ENCODE measurements around the gene CACNA1I.

Gene CACNA1I

GRCh38 chr22:39693943-39694500 is 123.5 kb downstream of the CACNA1I start:
- Histone ChIP-seq H3K4me1 (ENCODE audit: insufficient read depth, low read length) (peaks cover 5% of the 10 kb centered on the region; the same call in 1 of the 2 replicates), H3K4me3 (ENCODE audit: low read length) (no peak overlapping the region), H3K9me3 (ENCODE audit: insufficient read depth, low read depth, low read length) (no peaks in the 10 kb centered on the region), H3K27me3 (ENCODE audit: insufficient read depth, low read length) (no peaks in the 10 kb centered on the region), H3K9ac (ENCODE audit: low read depth, low read length) (no peak overlapping the region), H3K36me3 (ENCODE audit: insufficient read depth, low read length) (no peaks in the 10 kb centered on the region), H3K27ac (ENCODE audit: low read depth, low read length) (no peak overlapping the region)
- WGBS: 85% methylated on average over 14 of the region's 14 CpGs

GRCh38 chr22:39697790-39698430 is 127.4 kb downstream of the CACNA1I start:
- 92% methylated on average over 14 of the region's 14 CpGs for WGBS
- no peak overlapping the region for H3K9ac ChIP-seq (ENCODE audit: low read depth, low read length)
- no peaks in the 10 kb centered on the region for H3K4me1 ChIP-seq (ENCODE audit: insufficient read depth, low read length)
- H3K36me3 ChIP-seq (ENCODE audit: insufficient read depth, low read length): no peaks in the 10 kb centered on the region
- no peaks in the 10 kb centered on the region for H3K27me3 ChIP-seq (ENCODE audit: insufficient read depth, low read length)
- no peak overlapping the region for H3K4me3 ChIP-seq (ENCODE audit: low read length)
- H3K9me3 ChIP-seq (ENCODE audit: insufficient read depth, low read depth, low read length): no peaks in the 10 kb centered on the region
- no peak overlapping the region for H3K27ac ChIP-seq (ENCODE audit: low read depth, low read length)

DNA sequence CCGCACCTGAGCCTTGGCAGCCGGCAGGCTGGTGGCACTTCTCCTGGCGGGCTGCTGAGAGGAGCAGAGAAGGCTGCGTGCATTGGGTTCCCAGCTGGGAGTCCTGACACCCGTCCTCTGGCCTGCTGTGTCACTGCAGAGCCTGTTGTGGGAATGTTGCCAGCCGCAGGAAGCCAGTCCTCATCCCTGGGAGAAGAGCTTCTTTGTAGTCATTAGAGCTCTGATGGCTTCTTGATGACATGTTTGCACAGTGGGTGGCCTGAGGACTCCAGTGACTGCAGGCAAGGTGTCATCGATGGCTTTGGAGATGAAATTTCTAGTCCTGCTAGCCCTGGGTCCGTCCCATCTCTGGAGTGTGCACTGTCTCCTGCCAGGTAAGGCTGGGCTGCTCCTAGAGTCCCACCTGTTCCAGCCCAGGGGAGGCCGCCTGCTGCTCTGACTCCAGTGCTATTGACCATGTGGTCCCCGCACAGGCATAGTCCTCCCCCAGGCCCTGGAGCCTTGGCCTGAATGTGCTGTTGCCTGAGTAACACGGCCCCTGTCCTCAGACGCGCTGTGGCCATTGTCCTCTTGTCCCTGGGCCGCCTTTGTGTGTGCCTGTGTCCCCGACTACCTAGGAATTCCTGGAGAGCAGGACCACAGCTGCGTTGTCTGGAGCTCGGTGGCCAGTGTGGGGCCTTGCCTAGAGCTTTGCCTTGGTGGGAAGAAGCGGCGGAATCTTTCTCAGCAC is 129.2 kb downstream of the CACNA1I start:
- Histone ChIP-seq H3K9me3 (ENCODE audit: insufficient read depth, low read depth, low read length) (no peaks in the 10 kb centered on the region), H3K36me3 (ENCODE audit: insufficient read depth, low read length) (no peaks in the 10 kb centered on the region), H3K27ac (ENCODE audit: low read depth, low read length) (no peak overlapping the region), H3K9ac (ENCODE audit: low read depth, low read length) (no peak overlapping the region), H3K4me1 (ENCODE audit: insufficient read depth, low read length) (no peaks in the 10 kb centered on the region), H3K27me3 (ENCODE audit: insufficient read depth, low read length) (no peaks in the 10 kb centered on the region), H3K4me3 (ENCODE audit: low read length) (no peak overlapping the region)
- 89% methylated on average over 19 of the region's 19 CpGs for WGBS

DNA sequence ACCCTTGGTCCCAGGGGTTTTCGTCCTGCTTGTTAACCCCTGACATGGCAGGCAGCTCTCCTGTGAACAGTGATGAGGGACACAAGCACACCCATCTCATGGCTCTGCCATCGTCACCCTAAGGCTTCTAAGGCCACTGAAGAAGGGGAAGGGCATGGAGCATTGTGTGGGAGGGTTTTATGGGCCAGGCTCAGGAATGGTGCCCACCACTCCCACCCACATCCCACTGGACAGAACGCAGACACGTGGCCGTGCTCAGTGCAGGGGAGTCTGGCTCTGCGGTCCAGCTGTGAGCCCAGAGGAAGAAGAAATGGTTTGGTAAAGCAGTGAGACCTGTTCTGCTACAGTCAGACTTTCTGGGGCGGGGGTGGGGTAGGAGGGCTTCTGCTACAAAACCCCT is 130.0 kb downstream of the CACNA1I start:
- Histone ChIP-seq H3K9me3 (ENCODE audit: insufficient read depth, low read depth, low read length) (no peaks in the 10 kb centered on the region), H3K36me3 (ENCODE audit: insufficient read depth, low read length) (no peaks in the 10 kb centered on the region), H3K4me3 (ENCODE audit: low read length) (no peak overlapping the region), H3K27ac (ENCODE audit: low read depth, low read length) (no peak overlapping the region), H3K9ac (ENCODE audit: low read depth, low read length) (no peak overlapping the region), H3K4me1 (ENCODE audit: insufficient read depth, low read length) (no peaks in the 10 kb centered on the region), H3K27me3 (ENCODE audit: insufficient read depth, low read length) (no peaks in the 10 kb centered on the region)
- WGBS: 97% methylated on average over 7 of the region's 7 CpGs

DNA sequence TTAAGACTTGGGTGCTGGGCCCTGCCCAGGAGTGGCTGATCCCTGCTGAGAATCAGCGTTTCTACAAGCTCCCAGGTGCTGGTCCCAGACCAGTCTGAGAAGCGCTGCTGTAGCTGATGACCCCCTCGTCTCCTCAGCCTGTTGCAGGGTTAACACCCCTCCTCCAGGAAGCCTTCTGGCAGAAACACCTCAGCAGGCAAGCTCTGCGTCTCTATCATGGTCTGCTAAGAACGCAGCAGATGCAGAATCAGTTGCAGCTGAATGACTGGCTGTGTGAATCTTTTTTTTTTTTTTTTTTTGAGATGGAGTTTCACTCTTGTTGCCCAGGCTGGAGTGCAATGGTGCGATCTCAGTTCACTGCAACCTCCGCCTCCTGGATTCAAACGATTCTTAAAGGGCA is 132.5 kb downstream of the CACNA1I start:
- Histone ChIP-seq H3K27me3 (ENCODE audit: insufficient read depth, low read length) (no peaks in the 10 kb centered on the region), H3K4me1 (ENCODE audit: insufficient read depth, low read length) (no peaks in the 10 kb centered on the region)

DNA sequence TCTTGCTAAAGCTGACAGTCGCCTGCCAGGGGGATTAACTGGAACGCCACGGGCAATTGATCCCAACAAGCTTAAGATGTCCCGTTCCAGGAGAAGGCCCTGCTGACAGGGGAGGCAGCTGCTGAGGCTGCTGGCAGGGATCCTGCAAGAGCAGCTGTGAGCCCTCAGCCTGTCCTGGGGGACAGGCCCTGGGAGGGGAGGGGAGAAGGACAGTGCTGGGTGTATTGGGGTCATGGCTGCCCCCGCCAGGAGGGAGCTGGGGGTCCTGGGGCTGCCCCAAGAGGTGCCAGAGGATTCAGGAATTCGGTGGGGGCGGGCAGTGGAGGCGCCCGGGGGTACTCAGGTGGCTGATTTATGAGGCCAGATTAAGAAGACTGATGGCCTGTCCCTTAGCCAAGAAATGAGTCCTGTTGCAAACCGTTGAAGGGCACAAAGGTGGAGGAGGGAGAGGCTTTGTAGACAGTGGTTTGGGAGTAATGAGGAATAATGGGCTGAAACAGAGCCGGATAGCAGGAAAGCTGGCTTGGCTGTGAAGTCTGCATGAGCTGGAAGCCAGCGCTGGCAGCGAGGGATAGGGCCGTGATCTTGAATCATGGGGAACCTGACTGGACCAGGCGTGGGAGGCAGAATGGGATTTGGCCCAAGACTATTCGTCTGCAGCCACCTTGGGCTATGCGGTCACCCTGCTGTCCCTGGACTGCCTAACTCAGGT is 133.5 kb downstream of the CACNA1I start:
- Histone ChIP-seq H3K27me3 (ENCODE audit: insufficient read depth, low read length) (no peaks in the 10 kb centered on the region), H3K27ac (ENCODE audit: low read depth, low read length) (no peak overlapping the region), H3K9me3 (ENCODE audit: insufficient read depth, low read depth, low read length) (no peaks in the 10 kb centered on the region), H3K36me3 (ENCODE audit: insufficient read depth, low read length) (no peaks in the 10 kb centered on the region), H3K9ac (ENCODE audit: low read depth, low read length) (no peak overlapping the region), H3K4me3 (ENCODE audit: low read length) (no peak overlapping the region), H3K4me1 (ENCODE audit: insufficient read depth, low read length) (no peaks in the 10 kb centered on the region)
- 86% methylated on average over 17 of the region's 17 CpGs for WGBS

More for the DNA sequence above, 132.5 kb downstream of the CACNA1I start:
- H3K27ac ChIP-seq (ENCODE audit: low read depth, low read length): no peak overlapping the region
- no peaks in the 10 kb centered on the region for H3K36me3 ChIP-seq (ENCODE audit: insufficient read depth, low read length)
- no peak overlapping the region for H3K9ac ChIP-seq (ENCODE audit: low read depth, low read length)
- no peak overlapping the region for H3K4me3 ChIP-seq (ENCODE audit: low read length)
- no peaks in the 10 kb centered on the region for H3K9me3 ChIP-seq (ENCODE audit: insufficient read depth, low read depth, low read length)
- 78% methylated on average over 8 of the region's 8 CpGs for WGBS

DNA sequence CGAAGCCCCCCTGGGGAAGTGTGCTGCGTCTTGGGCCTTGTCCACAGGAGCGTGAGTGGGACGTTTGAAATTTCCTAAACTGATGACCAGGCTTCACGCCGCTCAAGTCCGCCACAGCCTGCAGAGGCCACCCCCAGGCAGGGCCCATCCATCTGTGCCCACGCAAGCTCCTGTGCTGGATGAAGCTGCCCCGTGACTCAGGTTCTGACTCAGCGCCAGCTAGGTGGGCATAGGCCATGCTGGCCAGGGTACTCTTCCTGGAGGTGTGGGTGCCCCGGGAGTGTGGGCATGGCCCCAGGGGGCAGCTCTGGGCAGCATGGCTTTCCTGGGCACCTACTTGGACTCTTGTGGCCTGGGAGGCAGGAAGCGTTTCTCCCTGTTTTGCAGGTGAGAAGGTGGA is 134.8 kb downstream of the CACNA1I start:
- Histone ChIP-seq H3K27me3 (ENCODE audit: insufficient read depth, low read length) (no peaks in the 10 kb centered on the region), H3K4me1 (ENCODE audit: insufficient read depth, low read length) (no peaks in the 10 kb centered on the region), H3K9me3 (ENCODE audit: insufficient read depth, low read depth, low read length) (no peaks in the 10 kb centered on the region), H3K4me3 (ENCODE audit: low read length) (no peak overlapping the region), H3K36me3 (ENCODE audit: insufficient read depth, low read length) (no peaks in the 10 kb centered on the region), H3K27ac (ENCODE audit: low read depth, low read length) (no peak overlapping the region), H3K9ac (ENCODE audit: low read depth, low read length) (no peak overlapping the region)
- 95% methylated on average over 12 of the region's 12 CpGs for WGBS

GRCh38 chr22:39706376-39707140 is 136.0 kb downstream of the CACNA1I start:
- no peak overlapping the region for H3K9ac ChIP-seq (ENCODE audit: low read depth, low read length)
- WGBS: 70% methylated on average over 27 of the region's 27 CpGs
- H3K4me3 ChIP-seq (ENCODE audit: low read length): no peak overlapping the region
- no peaks in the 10 kb centered on the region for H3K9me3 ChIP-seq (ENCODE audit: insufficient read depth, low read depth, low read length)
- peaks cover under 1% of the 10 kb centered on the region; the same call in 1 of the 2 replicates for H3K27me3 ChIP-seq (ENCODE audit: insufficient read depth, low read length)
- H3K36me3 ChIP-seq (ENCODE audit: insufficient read depth, low read length): no peaks in the 10 kb centered on the region
- H3K27ac ChIP-seq (ENCODE audit: low read depth, low read length): no peak overlapping the region
- no peaks in the 10 kb centered on the region for H3K4me1 ChIP-seq (ENCODE audit: insufficient read depth, low read length)

GRCh38 chr22:39707351-39707750 is 136.8 kb downstream of the CACNA1I start:
- 83% methylated on average over 5 of the region's 5 CpGs for WGBS
- Histone ChIP-seq H3K36me3 (ENCODE audit: insufficient read depth, low read length) (no peaks in the 10 kb centered on the region), H3K27ac (ENCODE audit: low read depth, low read length) (no peak overlapping the region), H3K4me3 (ENCODE audit: low read length) (no peak overlapping the region), H3K9me3 (ENCODE audit: insufficient read depth, low read depth, low read length) (no peaks in the 10 kb centered on the region), H3K9ac (ENCODE audit: low read depth, low read length) (no peak overlapping the region), H3K4me1 (ENCODE audit: insufficient read depth, low read length) (no peaks in the 10 kb centered on the region), H3K27me3 (ENCODE audit: insufficient read depth, low read length) (peaks cover 3% of the 10 kb centered on the region; the same call in 1 of the 2 replicates)

DNA sequence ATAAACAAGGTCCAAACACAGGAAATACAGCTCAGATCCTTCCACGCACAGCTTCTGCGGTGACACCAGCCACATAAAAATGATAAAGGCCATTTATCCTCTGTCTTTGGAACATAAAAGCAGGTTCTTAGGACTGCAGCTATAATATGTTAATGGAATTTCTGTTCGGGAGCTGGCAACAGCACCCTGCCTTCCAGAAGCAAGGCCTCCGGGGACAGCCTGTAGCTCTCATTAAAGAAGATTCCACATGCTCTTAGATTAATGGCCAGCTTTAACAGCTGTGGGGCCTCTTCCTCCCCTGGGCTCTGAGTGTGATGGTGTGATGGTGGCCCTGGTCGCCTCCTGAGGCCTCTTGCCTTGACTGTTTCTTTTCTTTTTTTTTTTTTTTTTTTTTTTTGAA is 137.3 kb downstream of the CACNA1I start:
- Histone ChIP-seq H3K4me3 (ENCODE audit: low read length) (no peak overlapping the region), H3K27me3 (ENCODE audit: insufficient read depth, low read length) (peaks cover 3% of the 10 kb centered on the region; the same call in 1 of the 2 replicates), H3K36me3 (ENCODE audit: insufficient read depth, low read length) (no peaks in the 10 kb centered on the region), H3K9ac (ENCODE audit: low read depth, low read length) (no peak overlapping the region), H3K27ac (ENCODE audit: low read depth, low read length) (no peak overlapping the region), H3K4me1 (ENCODE audit: insufficient read depth, low read length) (no peaks in the 10 kb centered on the region), H3K9me3 (ENCODE audit: insufficient read depth, low read depth, low read length) (no peaks in the 10 kb centered on the region)
- 92% methylated on average over 4 of the region's 5 CpGs for WGBS
